ENCODE measurements around the gene RPS6KA2.

RPS6KA2 gene

DNA sequence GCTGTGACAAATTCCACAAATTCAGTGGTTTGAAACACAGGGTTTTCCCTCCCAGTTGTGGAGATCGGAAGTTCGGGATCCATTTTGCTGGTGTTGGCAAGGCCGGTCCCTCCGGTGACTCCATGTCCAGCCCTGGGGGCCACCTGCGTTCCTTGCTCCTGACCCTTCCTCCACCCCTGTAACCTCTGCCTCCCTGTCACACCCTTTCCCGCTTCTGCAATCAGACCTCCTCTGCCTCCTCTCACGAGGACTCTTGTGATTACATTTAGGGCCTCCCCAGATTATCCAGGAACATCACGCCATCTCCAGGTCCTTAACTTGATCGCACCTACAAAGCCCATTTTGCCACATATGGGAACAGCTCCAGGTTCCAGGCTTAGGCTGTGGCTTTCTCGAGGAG is 12.5 kb downstream of the RPS6KA2 start:
- in situ Hi-C loops (cut with HindIII; ENCODE audit: low pct_ligation_motif_present, low sequenced_read_pairs): no loop called here
- H3K36me3 ChIP-seq (replicated peaks): peaks cover 3% of the 10 kb centered on the region
- TF ChIP-seq, protein P1, sequence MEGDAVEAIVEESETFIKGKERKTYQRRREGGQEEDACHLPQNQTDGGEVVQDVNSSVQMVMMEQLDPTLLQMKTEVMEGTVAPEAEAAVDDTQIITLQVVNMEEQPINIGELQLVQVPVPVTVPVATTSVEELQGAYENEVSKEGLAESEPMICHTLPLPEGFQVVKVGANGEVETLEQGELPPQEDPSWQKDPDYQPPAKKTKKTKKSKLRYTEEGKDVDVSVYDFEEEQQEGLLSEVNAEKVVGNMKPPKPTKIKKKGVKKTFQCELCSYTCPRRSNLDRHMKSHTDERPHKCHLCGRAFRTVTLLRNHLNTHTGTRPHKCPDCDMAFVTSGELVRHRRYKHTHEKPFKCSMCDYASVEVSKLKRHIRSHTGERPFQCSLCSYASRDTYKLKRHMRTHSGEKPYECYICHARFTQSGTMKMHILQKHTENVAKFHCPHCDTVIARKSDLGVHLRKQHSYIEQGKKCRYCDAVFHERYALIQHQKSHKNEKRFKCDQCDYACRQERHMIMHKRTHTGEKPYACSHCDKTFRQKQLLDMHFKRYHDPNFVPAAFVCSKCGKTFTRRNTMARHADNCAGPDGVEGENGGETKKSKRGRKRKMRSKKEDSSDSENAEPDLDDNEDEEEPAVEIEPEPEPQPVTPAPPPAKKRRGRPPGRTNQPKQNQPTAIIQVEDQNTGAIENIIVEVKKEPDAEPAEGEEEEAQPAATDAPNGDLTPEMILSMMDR (IDR thresholded peaks at IDR 0.05; ENCODE audit: low read depth, low read length, missing control alignments): no peak

DNA sequence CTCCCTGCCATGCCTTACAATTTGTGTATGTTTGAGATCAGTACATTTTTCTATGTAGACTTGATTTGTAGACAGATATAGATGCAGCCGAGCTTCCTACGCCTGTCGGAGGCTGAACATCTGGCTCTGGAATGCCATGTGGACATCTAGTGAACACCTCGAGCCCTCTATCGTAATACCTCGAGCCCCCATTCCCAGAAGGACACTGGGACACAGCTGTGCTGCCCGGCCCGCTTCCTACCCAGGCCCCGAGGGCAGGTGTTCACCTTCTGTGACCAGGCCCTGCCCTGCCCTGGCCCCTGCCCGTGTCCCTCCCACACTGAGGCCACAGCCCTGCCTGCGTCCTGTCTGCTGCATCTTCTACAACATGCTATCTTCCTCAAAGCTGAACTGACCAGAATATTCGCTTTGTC is 12.9 kb downstream of the RPS6KA2 start:
- no peak for DNase-seq
- TF ChIP-seq, protein P1 (IDR thresholded peaks at IDR 0.05; ENCODE audit: low read depth, low read length, missing control alignments): no peak
- no peak overlapping the region for H3K4me3 ChIP-seq (ENCODE audit: low read depth, low read length)
- no peak overlapping the region for H3K27ac ChIP-seq
- peaks cover 3% of the 10 kb centered on the region for H3K36me3 ChIP-seq (replicated peaks)
- in situ Hi-C loops (cut with HindIII; ENCODE audit: low pct_ligation_motif_present, low sequenced_read_pairs): no loop called here
- H3K27me3 ChIP-seq (replicated peaks): no peaks in the 10 kb centered on the region

More for the DNA sequence above, 12.5 kb downstream of the RPS6KA2 start:
- H3K27ac ChIP-seq: no peak overlapping the region
- no peak for DNase-seq
- no peak overlapping the region for H3K4me3 ChIP-seq (ENCODE audit: low read depth, low read length)
- H3K27me3 ChIP-seq (replicated peaks): no peaks in the 10 kb centered on the region

DNA sequence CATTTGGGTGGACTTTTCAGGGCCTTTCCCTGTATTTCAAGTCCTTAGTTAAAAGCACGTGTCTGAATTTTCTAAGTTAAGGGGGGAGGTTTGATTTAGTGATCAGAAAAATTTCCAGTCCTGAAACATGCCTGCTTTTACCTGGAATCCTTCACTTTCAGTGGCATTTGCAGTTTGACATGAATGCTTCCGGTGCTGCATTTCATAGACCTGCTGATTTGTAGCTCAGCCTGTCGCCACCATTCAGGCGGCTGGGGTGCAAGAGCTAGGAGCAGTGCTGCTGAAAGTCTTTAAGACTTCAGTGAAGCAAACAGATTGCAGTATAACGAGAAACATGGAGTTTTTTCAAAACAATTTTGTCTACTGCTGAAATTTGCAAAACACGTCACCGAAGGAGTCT is 14.0 kb downstream of the RPS6KA2 start:
- DNase-seq: no peak
- TF ChIP-seq, protein P1 (IDR thresholded peaks at IDR 0.05; ENCODE audit: low read depth, low read length, missing control alignments): no peak

DNA sequence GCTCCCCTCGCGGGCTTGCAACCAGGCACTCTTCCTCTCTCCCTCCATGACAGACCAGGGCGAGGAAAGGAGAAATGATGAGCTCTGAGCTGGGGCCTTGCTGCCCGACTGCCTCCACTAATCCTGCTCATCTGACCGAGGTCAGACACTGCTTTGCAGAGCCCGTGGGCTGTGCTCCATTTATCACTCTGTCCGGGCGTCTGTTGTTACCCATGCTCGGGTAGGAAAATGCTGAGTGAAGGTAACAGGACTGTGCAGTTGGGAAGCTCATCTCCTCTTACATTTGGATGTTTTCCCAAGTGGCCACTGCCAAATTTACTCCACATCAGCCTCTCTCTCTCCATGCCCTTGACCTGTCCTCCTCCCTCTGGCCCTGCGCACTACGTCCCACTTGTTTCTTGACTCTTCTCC is 14.6 kb downstream of the RPS6KA2 start:
- Histone ChIP-seq H3K27ac (no peak overlapping the region), H3K27me3 (replicated peaks) (no peaks in the 10 kb centered on the region), H3K36me3 (replicated peaks) (no peaks in the 10 kb centered on the region), H3K4me3 (ENCODE audit: low read depth, low read length) (no peak overlapping the region)
- TF ChIP-seq, protein P1 (IDR thresholded peaks at IDR 0.05; ENCODE audit: low read depth, low read length, missing control alignments): no peak
- no peak for DNase-seq
- in situ Hi-C loops (cut with HindIII; ENCODE audit: low pct_ligation_motif_present, low sequenced_read_pairs): no loop called here

More for the DNA sequence above, 14.0 kb downstream of the RPS6KA2 start:
- Histone ChIP-seq H3K27me3 (replicated peaks) (no peaks in the 10 kb centered on the region), H3K27ac (no peak overlapping the region), H3K36me3 (replicated peaks) (no peaks in the 10 kb centered on the region), H3K4me3 (ENCODE audit: low read depth, low read length) (no peak overlapping the region)
- in situ Hi-C loops (cut with HindIII; ENCODE audit: low pct_ligation_motif_present, low sequenced_read_pairs): no loop called here

DNA sequence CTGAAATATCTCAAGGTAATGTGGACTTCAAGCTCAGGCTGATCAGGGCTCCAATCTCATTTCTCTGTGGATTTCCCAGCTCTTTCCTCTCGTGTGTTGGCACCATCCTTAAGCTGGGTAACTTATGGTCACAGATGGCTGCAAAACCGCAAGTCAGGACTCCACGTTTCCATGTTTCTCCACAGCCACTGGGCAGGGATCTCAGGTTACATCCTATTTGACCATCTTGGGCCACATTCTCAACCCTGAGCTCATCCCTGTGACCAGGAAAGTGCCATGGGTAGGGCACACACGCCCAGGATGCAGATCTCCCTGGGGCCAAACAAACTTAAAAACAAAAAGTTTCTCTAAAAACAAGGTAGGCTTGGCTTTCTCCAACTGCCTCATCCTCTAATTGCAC is 15.4 kb downstream of the RPS6KA2 start:
- Histone ChIP-seq H3K4me3 (ENCODE audit: low read depth, low read length) (no peak overlapping the region), H3K36me3 (replicated peaks) (no peaks in the 10 kb centered on the region), H3K27me3 (replicated peaks) (no peaks in the 10 kb centered on the region), H3K27ac (no peak overlapping the region)
- in situ Hi-C loops (cut with HindIII; ENCODE audit: low pct_ligation_motif_present, low sequenced_read_pairs): no loop called here
- TF ChIP-seq, protein P1 (IDR thresholded peaks at IDR 0.05; ENCODE audit: low read depth, low read length, missing control alignments): no peak
- no peak for DNase-seq

DNA sequence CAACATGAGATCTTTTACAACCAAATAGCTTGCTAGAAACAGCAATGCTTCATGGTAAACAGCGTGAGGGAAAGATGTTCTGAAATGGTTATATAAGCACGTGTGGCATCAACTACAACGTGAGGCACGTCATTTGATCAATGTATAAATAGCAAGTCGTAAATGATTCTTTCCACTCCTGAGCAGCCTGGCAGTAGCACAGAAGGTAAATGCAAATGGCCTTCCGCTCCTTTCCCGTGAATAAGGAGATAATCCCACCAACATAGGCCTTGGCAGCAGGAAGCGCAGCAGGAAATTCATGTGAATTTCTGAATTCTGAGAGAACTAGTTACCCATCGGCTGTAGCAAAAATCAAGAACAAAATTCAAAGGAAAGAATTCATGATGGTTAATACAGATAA is 17.0 kb downstream of the RPS6KA2 start:
- TF ChIP-seq, protein P1 (IDR thresholded peaks at IDR 0.05; ENCODE audit: low read depth, low read length, missing control alignments): no peak
- no peak for DNase-seq
- no peak overlapping the region for H3K4me3 ChIP-seq (ENCODE audit: low read depth, low read length)
- no peaks in the 10 kb centered on the region for H3K36me3 ChIP-seq (replicated peaks)
- H3K27me3 ChIP-seq (replicated peaks): no peaks in the 10 kb centered on the region
- in situ Hi-C loops (cut with HindIII; ENCODE audit: low pct_ligation_motif_present, low sequenced_read_pairs): no loop called here
- H3K27ac ChIP-seq: no peak overlapping the region

All from brain microvascular endothelial cell (primary cell).